Ovary (tissue), 3 donors: ENCODE results near the gene DDIT3.

ENCODE experiments used
- EP300 ChIP-seq: sonication (generic); formaldehyde crosslinking; IDR thresholded peaks from one replicate; pipeline ENCODE4 v1.6.1; 2017; ENCODE audit warnings: antibody characterized with exemption
- POLR2A ChIP-seq: fragments of 450-650 bp; IDR thresholded peaks from one replicate; pipeline ENCODE4 v1.6.1; 2017; ENCODE audit warnings: antibody characterized with exemption, mild to moderate bottlenecking, moderate library complexity
- TF ChIP-seq, protein P1 (sequence below), 3 donors: fragments of 450-650 bp in 2 of 3; fragments of 200-600 bp in 1 of 3; IDR thresholded peaks; one replicate each; pipeline versions ENCODE4 v1.5.1 to v1.8.0; 2016 to 2022; ENCODE audit warnings: antibody characterized with exemption in 3 of 3, mild to moderate bottlenecking in 1 of 3
- donor health status: DM: no; HTN: no; CAD: no.

DNA sequence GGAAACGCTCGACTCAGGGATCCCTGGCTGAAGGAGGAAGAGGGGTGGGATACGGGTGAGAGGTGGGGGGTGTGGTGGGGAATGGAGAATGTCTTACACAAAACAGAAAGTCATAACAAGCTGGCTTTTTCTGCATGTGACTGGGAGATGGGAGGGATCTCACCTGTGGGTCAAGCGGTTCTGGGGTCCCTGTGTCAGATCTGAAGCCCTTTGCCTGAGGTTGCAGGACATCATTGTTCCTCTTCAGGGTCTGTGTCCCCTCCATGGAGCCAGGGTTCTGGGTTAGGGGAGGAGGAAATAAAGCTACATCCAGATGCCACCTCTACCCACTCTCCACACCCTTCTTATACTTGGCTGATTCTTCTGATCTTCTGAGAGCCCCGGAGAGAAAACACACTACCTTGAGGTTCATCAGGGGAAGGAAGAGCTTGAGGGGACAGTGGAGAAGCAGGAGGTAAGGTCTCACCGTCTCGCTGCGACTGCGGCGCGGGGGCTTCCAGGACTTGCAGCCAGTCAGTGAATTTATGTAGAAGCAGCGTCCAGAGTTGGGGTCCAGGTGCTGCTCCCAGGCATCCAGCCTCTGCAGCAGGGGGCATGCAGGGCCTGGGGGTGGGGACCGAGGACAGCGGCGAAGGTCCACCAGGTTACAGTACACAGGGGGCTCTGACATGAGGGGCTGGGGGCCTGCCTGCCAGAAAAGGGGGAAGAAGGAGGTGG, 43.2 kb downstream of the DDIT3 start:
- TF ChIP-seq, protein P1, sequence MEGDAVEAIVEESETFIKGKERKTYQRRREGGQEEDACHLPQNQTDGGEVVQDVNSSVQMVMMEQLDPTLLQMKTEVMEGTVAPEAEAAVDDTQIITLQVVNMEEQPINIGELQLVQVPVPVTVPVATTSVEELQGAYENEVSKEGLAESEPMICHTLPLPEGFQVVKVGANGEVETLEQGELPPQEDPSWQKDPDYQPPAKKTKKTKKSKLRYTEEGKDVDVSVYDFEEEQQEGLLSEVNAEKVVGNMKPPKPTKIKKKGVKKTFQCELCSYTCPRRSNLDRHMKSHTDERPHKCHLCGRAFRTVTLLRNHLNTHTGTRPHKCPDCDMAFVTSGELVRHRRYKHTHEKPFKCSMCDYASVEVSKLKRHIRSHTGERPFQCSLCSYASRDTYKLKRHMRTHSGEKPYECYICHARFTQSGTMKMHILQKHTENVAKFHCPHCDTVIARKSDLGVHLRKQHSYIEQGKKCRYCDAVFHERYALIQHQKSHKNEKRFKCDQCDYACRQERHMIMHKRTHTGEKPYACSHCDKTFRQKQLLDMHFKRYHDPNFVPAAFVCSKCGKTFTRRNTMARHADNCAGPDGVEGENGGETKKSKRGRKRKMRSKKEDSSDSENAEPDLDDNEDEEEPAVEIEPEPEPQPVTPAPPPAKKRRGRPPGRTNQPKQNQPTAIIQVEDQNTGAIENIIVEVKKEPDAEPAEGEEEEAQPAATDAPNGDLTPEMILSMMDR (IDR thresholded peaks at IDR 0.05), result no peak
- no peak for TF ChIP-seq POLR2A
- TF ChIP-seq EP300, result no peak
